ENCODE data around the gene FERMT3.
A peak's percentile ranks its signal among the peaks of the same experiment; 100 is the strongest.

The FERMT3 gene

DNA sequence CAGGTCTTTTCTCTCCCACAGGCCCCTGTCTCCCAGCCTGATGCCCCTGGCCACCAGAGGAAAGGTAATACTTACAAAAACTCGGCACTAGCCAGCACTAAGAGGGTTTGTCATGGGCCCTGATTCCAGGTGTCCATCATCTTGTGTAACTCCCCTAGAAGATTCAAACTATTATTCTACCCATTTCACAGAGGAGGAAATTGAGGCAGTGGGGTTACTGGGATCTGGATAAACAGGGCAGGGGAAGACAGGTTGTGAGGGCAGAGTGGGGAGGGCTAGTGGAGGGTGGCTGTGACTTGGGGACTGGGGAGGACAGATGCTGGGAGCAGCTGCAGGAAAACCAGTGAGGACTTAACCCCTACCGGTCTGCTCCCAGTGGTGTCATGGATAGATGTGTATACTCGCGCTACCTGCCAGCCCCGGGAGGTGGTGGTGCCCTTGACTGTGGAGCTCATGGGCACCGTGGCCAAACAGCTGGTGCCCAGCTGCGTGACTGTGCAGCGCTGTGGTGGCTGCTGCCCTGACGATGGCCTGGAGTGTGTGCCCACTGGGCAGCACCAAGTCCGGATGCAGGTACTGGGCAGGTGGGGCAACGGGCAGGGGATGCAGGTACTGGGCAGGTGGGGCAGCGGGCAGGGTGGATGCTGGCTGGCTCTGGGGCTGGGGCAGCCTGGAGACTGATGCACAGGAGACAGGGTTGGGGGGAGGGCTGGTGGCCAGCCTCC, 29.1 kb downstream of the FERMT3 start:
- in situ Hi-C loops (cut with HindIII; ENCODE audit: low pct_unique_long_range_greater_than_20kb, low sequenced_read_pairs), result no loop called here
- no peak for TF ChIP-seq JUND (IDR thresholded peaks at IDR 0.05; ENCODE audit: low read depth)
- DNase-seq (ENCODE audit: low read depth in 1 of 2, low spot score in 1 of 2), result no peak

DNA sequence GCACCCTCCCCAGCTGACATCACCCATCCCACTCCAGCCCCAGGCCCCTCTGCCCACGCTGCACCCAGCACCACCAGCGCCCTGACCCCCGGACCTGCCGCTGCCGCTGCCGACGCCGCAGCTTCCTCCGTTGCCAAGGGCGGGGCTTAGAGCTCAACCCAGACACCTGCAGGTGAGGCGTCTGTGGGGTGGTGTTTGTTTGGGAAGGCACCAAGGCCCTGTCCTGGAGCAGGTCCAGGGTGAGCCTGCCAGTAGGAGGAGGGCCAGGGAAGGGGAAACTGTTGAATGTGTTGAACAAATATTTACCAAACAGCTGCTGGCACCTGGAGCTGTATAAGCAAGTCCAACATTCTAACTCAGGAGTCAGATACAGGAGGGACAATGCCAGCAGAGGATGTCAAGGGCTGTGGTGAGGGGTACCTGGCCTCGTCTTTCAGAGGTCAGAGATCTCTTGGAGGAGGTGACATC, 31.0 kb downstream of the FERMT3 start:
- DNase-seq (ENCODE audit: low read depth in 1 of 2, low spot score in 1 of 2), result peak; percentile 81 to 99
- TF ChIP-seq JUND (IDR thresholded peaks at IDR 0.05; ENCODE audit: low read depth), result no peak
- in situ Hi-C loops (cut with HindIII; ENCODE audit: low pct_unique_long_range_greater_than_20kb, low sequenced_read_pairs), result no loop called here

DNA sequence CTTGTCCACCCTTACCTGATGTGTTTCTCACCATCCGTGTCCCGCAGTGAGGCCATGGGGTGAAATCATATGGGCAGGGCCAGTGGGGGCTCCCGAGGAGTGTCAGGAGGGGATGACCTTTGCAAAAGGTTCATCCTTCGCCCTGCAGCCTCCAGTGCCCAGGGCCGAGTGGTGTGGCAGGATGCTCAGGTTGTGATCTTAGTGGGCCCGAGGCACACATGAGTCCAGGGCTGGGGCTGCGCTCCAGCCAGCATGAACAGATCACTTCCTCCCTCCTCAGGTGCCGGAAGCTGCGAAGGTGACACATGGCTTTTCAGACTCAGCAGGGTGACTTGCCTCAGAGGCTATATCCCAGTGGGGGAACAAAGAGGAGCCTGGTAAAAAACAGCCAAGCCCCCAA, 31.6 kb downstream of the FERMT3 start:
- no peak for TF ChIP-seq JUND (IDR thresholded peaks at IDR 0.05; ENCODE audit: low read depth)
- in situ Hi-C loops (cut with HindIII; ENCODE audit: low pct_unique_long_range_greater_than_20kb, low sequenced_read_pairs), result no loop called here
- no peak for DNase-seq (ENCODE audit: low read depth in 1 of 2, low spot score in 1 of 2)

DNA sequence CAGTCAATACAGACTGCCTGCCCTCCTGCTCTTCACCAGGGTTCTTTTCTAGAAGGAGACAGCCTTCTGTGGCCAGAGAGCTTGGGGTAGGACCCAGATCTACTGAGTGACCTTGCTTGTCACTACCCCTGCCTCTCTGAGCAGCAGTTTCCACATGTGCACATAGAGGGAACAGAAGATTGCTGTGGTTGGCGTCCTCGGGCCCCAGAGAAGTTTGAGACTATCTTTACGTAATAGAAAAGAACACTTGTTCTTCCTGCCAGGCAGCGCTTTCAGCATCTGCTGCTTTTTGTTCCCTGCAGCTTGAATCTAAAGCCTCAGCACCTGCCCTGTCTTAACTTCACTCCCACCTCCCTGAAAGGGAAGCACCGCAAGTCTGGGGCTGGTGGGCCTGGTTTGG, 32.5 kb downstream of the FERMT3 start:
- in situ Hi-C loops (cut with HindIII; ENCODE audit: low pct_unique_long_range_greater_than_20kb, low sequenced_read_pairs), result no loop called here
- DNase-seq (ENCODE audit: low read depth in 1 of 2, low spot score in 1 of 2), result no peak
- TF ChIP-seq JUND (IDR thresholded peaks at IDR 0.05; ENCODE audit: low read depth), result no peak

- no peak for TF ChIP-seq JUND (IDR thresholded peaks at IDR 0.05; ENCODE audit: low read depth)
- in situ Hi-C loops (cut with HindIII; ENCODE audit: low pct_unique_long_range_greater_than_20kb, low sequenced_read_pairs), result no loop called here
- no peak for DNase-seq (ENCODE audit: low read depth in 1 of 2, low spot score in 1 of 2)
These were observed 33.3 kb downstream of the FERMT3 start for GRCh38 chr11:64239662-64240434.

GRCh38 chr11:64240435-64241240, 34.1 kb downstream of the FERMT3 start, which contains the start of gene FKBP2:
FKBP2 (plus strand) TSS chr11:64241095; CDS start chr11:64242388, 1,293 bp downstream.
- in situ Hi-C loops (cut with HindIII; ENCODE audit: low pct_unique_long_range_greater_than_20kb, low sequenced_read_pairs), result no loop called here
- DNase-seq (ENCODE audit: low read depth in 1 of 2, low spot score in 1 of 2), result peak; percentile 93 to 99
- TF ChIP-seq JUND (IDR thresholded peaks at IDR 0.05; ENCODE audit: low read depth), result no peak

GRCh38 chr11:64241241-64241490, 34.6 kb downstream of the FERMT3 start:
- TF ChIP-seq JUND (IDR thresholded peaks at IDR 0.05; ENCODE audit: low read depth), result no peak
- peak in 1 of 2 experiments; percentile 90 for DNase-seq (ENCODE audit: low read depth in 1 of 2, low spot score in 1 of 2)
- in situ Hi-C loops (cut with HindIII; ENCODE audit: low pct_unique_long_range_greater_than_20kb, low sequenced_read_pairs), result no loop called here

DNA sequence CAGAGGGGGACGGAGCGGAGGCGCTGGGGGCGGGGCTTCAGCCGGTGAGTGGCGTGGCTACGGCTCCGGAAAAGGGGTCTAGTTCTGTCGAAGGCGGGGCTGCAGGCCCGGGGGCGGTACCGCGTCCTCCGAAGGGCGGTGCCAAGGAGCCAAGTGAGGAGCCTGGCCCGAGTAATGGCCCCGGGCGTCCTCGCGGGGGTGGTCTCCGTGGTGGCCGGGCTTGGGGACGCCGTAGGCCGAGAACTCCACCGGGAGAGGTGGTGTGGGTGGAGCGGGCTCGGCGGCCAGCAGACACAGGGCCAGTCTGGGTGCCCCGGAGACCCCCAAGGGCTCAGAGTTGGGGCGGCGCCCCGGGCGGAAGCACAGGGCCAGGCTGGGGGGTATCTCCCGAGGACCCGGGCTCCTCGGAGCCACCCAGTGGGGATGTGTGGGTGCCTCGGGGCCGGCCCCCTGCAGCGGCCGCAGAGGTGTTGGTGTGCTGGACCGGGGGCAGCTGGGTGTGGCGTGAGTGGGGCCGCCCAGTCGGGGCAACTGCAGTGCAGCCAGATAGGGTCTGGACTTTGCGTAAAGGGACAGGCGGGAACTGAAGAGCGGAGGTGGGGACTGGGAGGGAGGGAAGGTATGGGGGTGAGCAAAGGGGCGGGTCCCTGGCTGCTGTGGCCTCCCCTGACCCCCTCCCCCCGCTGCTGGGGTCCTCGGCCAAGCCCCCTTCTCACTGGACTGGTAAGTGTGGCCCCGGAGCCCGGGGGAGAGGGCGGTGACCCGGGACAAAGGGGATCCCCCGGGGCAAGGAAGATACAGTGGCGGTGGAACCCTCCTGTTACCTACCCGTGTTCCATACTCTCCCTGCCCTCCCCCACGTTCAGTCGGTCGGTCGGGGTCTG, 35.2 kb downstream of the FERMT3 start:
- TF ChIP-seq JUND (IDR thresholded peaks at IDR 0.05; ENCODE audit: low read depth), result no peak
- in situ Hi-C loops (cut with HindIII; ENCODE audit: low pct_unique_long_range_greater_than_20kb, low sequenced_read_pairs), result no loop called here
- DNase-seq (ENCODE audit: low read depth in 1 of 2, low spot score in 1 of 2), result peak in 1 of 2 experiments; percentile 100

GRCh38 chr11:64243236-64243854, 36.8 kb downstream of the FERMT3 start:
- DNase-seq (ENCODE audit: low read depth in 1 of 2, low spot score in 1 of 2), result no peak
- in situ Hi-C loops (cut with HindIII; ENCODE audit: low pct_unique_long_range_greater_than_20kb, low sequenced_read_pairs), result no loop called here
- no peak for TF ChIP-seq JUND (IDR thresholded peaks at IDR 0.05; ENCODE audit: low read depth)

DNA sequence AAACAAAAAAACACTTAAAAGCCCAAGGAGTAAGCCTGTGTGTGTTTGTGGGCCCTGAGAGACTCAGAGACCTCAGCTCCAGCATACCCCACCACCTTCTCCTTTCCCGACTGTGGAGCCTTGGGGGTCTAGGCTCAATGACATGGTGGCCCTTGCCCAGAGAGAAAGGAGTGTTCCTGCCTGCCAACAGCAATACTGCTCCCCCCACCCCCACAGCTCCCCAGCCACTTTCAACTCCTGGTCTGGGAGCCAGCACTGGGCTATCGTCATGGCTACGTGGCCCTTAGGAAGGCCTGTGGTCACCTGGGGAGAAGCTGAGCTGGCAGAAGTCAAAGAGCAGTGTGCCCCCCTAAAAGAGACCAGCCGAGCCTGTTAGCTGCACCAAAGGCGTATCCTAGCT, 37.6 kb downstream of the FERMT3 start:
- no peak for TF ChIP-seq JUND (IDR thresholded peaks at IDR 0.05; ENCODE audit: low read depth)
- in situ Hi-C loops (cut with HindIII; ENCODE audit: low pct_unique_long_range_greater_than_20kb, low sequenced_read_pairs), result no loop called here
- no peak for DNase-seq (ENCODE audit: low read depth in 1 of 2, low spot score in 1 of 2)

GRCh38 chr11:64244966-64245365, 38.4 kb downstream of the FERMT3 start:
- TF ChIP-seq JUND (IDR thresholded peaks at IDR 0.05; ENCODE audit: low read depth), result no peak
- no peak for DNase-seq (ENCODE audit: low read depth in 1 of 2, low spot score in 1 of 2)
- in situ Hi-C loops (cut with HindIII; ENCODE audit: low pct_unique_long_range_greater_than_20kb, low sequenced_read_pairs), result no loop called here
